ENCODE data around the gene NXPH3.

The NXPH3 gene

DNA sequence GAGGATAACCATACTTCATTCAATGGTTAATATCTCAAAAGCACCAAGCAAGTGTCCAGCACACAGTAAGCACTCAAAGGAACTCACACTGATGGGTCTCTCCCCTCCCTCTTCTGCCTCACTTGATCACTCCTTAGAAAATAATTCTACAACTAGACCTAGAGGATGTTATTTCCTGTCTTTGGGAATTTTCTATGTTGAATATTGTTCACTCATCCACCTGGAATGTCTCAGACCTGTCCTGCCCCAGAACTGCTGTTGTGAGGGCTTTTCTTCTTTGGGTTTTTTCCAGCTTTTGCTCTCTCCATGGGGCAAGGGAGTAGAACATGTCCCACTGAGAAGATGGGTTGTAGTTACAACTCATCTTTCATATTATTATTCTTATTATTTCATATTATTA is 25.3 kb downstream of the NXPH3 start:
- Histone ChIP-seq H3K9me3 (ENCODE audit: control insufficient read depth, insufficient read depth, low read depth, low read length) (no peaks in the 10 kb centered on the region), H3K4me1 (ENCODE audit: control insufficient read depth, insufficient read depth, low read length) (no peaks in the 10 kb centered on the region), H3K27ac (ENCODE audit: extremely low read depth, low read depth, low read length) (no peak overlapping the region; the same call in 1 of the 2 replicates), H3K36me3 (ENCODE audit: control insufficient read depth in 2 of 2, insufficient read depth in 1 of 2, low read length in 2 of 2) (peaks cover 23 to 91% of the 10 kb centered on the region in 2 experiments), H3K4me3 (ENCODE audit: low read depth, low read length) (no peak overlapping the region)
- TF ChIP-seq ZNF350 (tag by site-specific recombination; IDR thresholded peaks at IDR 0.05) = no peak
- no peak for TF ChIP-seq ZNF416 (tag by site-specific recombination; IDR thresholded peaks at IDR 0.05)
- TF ChIP-seq, protein P1, sequence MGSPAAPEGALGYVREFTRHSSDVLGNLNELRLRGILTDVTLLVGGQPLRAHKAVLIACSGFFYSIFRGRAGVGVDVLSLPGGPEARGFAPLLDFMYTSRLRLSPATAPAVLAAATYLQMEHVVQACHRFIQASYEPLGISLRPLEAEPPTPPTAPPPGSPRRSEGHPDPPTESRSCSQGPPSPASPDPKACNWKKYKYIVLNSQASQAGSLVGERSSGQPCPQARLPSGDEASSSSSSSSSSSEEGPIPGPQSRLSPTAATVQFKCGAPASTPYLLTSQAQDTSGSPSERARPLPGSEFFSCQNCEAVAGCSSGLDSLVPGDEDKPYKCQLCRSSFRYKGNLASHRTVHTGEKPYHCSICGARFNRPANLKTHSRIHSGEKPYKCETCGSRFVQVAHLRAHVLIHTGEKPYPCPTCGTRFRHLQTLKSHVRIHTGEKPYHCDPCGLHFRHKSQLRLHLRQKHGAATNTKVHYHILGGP (tag by site-specific recombination; IDR thresholded peaks at IDR 0.05) = no peak
- no peak for TF ChIP-seq ZNF677 (tag by site-specific recombination; IDR thresholded peaks at IDR 0.05)
- TF ChIP-seq, protein P2, sequence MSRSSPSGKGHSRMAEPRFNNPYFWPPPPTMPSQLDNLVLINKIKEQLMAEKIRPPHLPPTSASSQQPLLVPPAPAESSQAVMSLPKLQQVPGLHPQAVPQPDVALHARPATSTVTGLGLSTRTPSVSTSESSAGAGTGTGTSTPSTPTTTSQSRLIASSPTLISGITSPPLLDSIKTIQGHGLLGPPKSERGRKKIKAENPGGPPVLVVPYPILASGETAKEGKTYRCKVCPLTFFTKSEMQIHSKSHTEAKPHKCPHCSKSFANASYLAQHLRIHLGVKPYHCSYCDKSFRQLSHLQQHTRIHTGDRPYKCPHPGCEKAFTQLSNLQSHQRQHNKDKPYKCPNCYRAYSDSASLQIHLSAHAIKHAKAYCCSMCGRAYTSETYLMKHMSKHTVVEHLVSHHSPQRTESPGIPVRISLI (tag by site-specific recombination; IDR thresholded peaks at IDR 0.05) = no peak
- TF ChIP-seq, protein P3, sequence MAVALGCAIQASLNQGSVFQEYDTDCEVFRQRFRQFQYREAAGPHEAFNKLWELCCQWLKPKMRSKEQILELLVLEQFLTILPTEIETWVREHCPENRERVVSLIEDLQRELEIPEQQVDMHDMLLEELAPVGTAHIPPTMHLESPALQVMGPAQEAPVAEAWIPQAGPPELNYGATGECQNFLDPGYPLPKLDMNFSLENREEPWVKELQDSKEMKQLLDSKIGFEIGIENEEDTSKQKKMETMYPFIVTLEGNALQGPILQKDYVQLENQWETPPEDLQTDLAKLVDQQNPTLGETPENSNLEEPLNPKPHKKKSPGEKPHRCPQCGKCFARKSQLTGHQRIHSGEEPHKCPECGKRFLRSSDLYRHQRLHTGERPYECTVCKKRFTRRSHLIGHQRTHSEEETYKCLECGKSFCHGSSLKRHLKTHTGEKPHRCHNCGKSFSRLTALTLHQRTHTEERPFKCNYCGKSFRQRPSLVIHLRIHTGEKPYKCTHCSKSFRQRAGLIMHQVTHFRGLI (tag by site-specific recombination; IDR thresholded peaks at IDR 0.05) = no peak
- TF ChIP-seq, protein P4, sequence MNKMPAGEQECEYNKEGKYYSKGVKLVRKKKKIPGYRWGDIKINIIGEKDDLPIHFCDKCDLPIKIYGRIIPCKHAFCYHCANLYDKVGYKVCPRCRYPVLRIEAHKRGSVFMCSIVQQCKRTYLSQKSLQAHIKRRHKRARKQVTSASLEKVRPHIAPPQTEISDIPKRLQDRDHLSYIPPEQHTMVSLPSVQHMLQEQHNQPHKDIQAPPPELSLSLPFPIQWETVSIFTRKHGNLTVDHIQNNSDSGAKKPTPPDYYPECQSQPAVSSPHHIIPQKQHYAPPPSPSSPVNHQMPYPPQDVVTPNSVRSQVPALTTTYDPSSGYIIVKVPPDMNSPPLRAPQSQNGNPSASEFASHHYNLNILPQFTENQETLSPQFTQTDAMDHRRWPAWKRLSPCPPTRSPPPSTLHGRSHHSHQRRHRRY (tag by site-specific recombination; IDR thresholded peaks at IDR 0.05) = no peak
- CTCF ChIA-PET = interaction anchor here (0.5 to 1.3 kb wide), 7 partner anchors 12 to 293 kb away, joined by 3 to 6 read pairs (median 3); partner anchors contain the start of gene NXPH3
- POLR2A ChIA-PET = interaction anchor here (0.6 kb wide), 1 partner anchor 76 kb away, joined by 8 read pairs; no protein-coding TSS in a partner anchor

DNA sequence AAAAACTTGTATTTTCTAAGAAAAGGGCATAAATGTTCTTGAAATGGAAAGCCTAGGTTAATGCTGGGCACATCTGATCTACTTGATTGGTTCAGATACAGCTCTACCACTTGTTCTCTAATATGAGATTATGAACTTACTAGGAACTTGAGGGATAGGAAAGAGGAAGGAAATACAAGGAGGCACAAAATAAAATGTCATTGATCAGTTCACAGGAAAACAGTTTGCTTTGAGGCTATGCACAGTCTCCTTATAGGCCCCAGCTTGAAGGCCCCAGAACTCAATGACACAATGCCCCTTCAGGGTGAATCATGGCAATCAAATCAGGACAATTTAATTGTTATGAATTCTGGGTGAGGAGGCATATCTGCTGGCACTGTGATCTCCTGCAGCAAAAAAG is 27.1 kb downstream of the NXPH3 start:
- H3K27ac ChIP-seq (ENCODE audit: extremely low read depth, low read depth, low read length) = no peak overlapping the region
- no peaks in the 10 kb centered on the region for H3K4me1 ChIP-seq (ENCODE audit: control insufficient read depth, insufficient read depth, low read length)
- H3K9me3 ChIP-seq (ENCODE audit: control insufficient read depth, insufficient read depth, low read depth, low read length) = no peaks in the 10 kb centered on the region
- TF ChIP-seq ZNF2 (tag by site-specific recombination; IDR thresholded peaks at IDR 0.05) = no peak
- TF ChIP-seq ZNF266 (tag by site-specific recombination; IDR thresholded peaks at IDR 0.05; ENCODE audit: low read depth) = no peak
- no peak for TF ChIP-seq ZNF521 (tag by site-specific recombination; IDR thresholded peaks at IDR 0.05)
- TF ChIP-seq ZBTB48 (tag by site-specific recombination; IDR thresholded peaks at IDR 0.05) = no peak
- TF ChIP-seq ZNF48 (tag by site-specific recombination; IDR thresholded peaks at IDR 0.05) = no peak
- no peak for TF ChIP-seq SALL2 (tag by site-specific recombination; IDR thresholded peaks at IDR 0.05; ENCODE audit: borderline replicate concordance)
- no peak for TF ChIP-seq ZNF473 (tag by site-specific recombination; IDR thresholded peaks at IDR 0.05)
- TF ChIP-seq, protein P5, sequence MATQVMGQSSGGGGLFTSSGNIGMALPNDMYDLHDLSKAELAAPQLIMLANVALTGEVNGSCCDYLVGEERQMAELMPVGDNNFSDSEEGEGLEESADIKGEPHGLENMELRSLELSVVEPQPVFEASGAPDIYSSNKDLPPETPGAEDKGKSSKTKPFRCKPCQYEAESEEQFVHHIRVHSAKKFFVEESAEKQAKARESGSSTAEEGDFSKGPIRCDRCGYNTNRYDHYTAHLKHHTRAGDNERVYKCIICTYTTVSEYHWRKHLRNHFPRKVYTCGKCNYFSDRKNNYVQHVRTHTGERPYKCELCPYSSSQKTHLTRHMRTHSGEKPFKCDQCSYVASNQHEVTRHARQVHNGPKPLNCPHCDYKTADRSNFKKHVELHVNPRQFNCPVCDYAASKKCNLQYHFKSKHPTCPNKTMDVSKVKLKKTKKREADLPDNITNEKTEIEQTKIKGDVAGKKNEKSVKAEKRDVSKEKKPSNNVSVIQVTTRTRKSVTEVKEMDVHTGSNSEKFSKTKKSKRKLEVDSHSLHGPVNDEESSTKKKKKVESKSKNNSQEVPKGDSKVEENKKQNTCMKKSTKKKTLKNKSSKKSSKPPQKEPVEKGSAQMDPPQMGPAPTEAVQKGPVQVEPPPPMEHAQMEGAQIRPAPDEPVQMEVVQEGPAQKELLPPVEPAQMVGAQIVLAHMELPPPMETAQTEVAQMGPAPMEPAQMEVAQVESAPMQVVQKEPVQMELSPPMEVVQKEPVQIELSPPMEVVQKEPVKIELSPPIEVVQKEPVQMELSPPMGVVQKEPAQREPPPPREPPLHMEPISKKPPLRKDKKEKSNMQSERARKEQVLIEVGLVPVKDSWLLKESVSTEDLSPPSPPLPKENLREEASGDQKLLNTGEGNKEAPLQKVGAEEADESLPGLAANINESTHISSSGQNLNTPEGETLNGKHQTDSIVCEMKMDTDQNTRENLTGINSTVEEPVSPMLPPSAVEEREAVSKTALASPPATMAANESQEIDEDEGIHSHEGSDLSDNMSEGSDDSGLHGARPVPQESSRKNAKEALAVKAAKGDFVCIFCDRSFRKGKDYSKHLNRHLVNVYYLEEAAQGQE (tag by site-specific recombination; IDR thresholded peaks at IDR 0.05) = no peak
- TF ChIP-seq, protein P6, sequence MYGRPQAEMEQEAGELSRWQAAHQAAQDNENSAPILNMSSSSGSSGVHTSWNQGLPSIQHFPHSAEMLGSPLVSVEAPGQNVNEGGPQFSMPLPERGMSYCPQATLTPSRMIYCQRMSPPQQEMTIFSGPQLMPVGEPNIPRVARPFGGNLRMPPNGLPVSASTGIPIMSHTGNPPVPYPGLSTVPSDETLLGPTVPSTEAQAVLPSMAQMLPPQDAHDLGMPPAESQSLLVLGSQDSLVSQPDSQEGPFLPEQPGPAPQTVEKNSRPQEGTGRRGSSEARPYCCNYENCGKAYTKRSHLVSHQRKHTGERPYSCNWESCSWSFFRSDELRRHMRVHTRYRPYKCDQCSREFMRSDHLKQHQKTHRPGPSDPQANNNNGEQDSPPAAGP (tag by site-specific recombination; IDR thresholded peaks at IDR 0.05) = no peak
- TF ChIP-seq ZNF624 (tag by site-specific recombination; IDR thresholded peaks at IDR 0.05) = no peak
- TF ChIP-seq KLF7 (tag by site-specific recombination; IDR thresholded peaks at IDR 0.05; ENCODE audit: borderline replicate concordance) = no peak
- TF ChIP-seq ZNF785 (tag by site-specific recombination; IDR thresholded peaks at IDR 0.05) = no peak
- TF ChIP-seq, protein P7, sequence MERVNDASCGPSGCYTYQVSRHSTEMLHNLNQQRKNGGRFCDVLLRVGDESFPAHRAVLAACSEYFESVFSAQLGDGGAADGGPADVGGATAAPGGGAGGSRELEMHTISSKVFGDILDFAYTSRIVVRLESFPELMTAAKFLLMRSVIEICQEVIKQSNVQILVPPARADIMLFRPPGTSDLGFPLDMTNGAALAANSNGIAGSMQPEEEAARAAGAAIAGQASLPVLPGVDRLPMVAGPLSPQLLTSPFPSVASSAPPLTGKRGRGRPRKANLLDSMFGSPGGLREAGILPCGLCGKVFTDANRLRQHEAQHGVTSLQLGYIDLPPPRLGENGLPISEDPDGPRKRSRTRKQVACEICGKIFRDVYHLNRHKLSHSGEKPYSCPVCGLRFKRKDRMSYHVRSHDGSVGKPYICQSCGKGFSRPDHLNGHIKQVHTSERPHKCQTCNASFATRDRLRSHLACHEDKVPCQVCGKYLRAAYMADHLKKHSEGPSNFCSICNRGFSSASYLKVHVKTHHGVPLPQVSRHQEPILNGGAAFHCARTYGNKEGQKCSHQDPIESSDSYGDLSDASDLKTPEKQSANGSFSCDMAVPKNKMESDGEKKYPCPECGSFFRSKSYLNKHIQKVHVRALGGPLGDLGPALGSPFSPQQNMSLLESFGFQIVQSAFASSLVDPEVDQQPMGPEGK (tag by site-specific recombination; IDR thresholded peaks at IDR 0.05) = no peak
- no peak for TF ChIP-seq HOXD13 (CRISPR knock-in tag; IDR thresholded peaks at IDR 0.05; ENCODE audit: borderline replicate concordance)
- TF ChIP-seq ZNF610 (tag by site-specific recombination; IDR thresholded peaks at IDR 0.05; ENCODE audit: borderline replicate concordance) = no peak
- no peak for TF ChIP-seq WT1 (tag by site-specific recombination; IDR thresholded peaks at IDR 0.05)
- H3K36me3 ChIP-seq (ENCODE audit: control insufficient read depth in 2 of 2, insufficient read depth in 1 of 2, low read length in 2 of 2) = peaks cover 27 to 90% of the 10 kb centered on the region in 2 experiments
- POLR2A ChIA-PET = no interaction called here
- CTCF ChIA-PET = interaction anchor here (1.0 to 1.5 kb wide), 4 partner anchors 11 to 37 kb away, joined by 3 to 8 read pairs (median 3); no protein-coding TSS in a partner anchor
- H3K4me3 ChIP-seq (ENCODE audit: low read depth, low read length) = no peak overlapping the region
